ENCODE measurements around the gene TMED8.
"Not testable (repeated sequence)": the region's sequence is repeated elsewhere in the genome, so short reads cannot be mapped to it uniquely, and the experiment has no call there.

The TMED8 gene

DNA sequence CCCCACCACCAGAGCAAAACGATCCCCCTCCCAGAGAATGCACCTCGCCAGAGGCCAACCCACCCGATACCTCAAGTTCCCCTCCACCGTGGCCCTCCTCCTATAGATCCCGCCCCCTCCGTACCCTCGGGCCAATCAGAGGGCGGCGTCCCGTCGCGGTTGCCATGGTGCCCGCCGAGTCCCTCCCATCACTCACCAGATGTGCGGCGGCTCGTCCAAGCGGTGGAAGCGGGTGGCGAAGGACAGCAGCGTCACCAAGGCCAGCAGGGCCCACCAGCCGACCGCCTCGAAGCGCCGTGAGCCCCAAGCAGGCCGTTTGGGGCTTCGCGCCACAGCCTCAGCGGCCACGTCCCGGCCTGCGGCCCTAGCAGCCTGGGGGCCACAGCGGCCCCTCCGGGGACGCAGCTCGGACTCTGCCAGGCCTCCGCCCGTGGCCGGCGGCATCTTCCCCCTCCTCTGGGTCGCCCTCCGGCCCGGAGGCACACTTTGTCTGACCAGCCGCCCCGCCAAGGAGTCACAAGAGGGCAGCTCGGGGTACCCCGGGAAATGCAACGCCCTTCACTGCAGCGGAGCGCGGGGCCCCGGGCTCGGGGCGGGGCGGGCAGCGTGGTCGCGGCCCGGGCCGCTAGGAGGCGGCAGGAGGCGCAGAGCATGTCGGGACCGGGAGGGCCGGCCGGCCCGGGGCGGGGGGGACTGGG lies 56.5 kb downstream of the TMED8 start, which contains the start of gene POMT2:
Gene POMT2 (minus strand): TSS at position 646 of the 698 bp plus-strand sequence. CDS start 202 bp downstream, at position 444.
- DNase-seq: peak; percentile 58

DNA sequence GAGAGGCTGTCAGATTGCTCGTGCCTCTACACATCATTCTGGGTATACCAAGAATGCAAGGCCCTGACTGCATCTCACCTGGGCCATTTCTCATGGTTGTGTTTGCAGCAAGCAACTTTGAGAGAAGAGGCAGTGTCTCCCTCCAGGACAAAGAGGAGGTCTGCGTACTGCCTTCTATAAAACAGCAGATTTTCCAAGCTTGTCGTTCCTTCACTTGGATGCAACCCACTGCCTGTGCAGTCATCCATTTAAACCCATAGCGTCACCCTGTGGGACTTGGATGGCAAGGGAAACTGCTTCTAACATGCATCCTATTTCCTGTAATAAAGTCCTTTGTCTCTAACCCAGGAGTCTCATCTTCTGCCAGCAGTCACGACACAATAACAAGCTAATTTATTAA lies 57.5 kb downstream of the TMED8 start:
- peak; percentile 58 for DNase-seq

DNA sequence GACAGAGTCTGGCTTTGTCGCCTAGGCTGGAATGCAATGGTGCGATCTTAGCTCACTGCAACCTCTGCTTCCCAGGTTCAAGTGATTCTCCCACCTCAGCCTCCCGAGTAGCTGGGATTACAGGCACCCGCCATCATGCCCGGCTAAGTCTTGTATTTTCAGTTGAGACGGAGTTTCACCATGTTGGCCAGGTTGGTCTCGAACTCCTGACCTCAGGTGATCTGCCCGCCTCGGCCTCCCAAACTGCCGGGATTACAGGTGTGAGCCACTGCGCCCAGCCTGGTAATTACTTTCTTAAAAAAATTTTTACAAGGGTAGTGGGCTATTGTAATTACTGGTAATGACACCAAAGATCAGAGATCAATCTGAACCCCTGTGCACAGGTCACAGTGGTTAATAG lies 58.1 kb downstream of the TMED8 start:
- DNase-seq: not testable (repeated sequence)

DNA sequence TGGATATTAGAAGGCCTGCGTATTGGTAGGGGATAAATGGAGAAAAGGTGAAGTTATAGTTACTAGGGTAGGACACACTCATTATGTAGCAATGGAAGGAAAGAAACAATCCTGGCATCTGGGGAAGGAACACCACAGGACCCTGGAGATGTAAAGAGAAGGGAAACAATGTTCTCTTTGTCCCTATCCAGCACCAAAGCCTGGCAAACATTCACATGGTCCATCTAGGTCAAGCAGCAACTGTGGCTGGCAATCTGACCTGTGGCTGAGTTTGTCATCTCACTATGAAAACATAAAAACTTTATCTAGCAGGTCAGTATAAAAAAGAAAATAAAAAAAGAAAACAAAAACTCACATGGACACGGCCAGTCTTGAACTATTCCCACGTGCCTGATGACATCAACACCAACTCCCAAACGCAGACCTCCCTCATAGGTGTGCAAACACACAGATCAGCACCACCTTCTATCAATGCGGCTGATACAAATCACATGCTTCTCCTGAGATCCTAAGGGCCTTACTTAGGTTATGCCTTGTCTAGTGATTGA lies 58.8 kb downstream of the TMED8 start:
- DNase-seq: no peak

DNA sequence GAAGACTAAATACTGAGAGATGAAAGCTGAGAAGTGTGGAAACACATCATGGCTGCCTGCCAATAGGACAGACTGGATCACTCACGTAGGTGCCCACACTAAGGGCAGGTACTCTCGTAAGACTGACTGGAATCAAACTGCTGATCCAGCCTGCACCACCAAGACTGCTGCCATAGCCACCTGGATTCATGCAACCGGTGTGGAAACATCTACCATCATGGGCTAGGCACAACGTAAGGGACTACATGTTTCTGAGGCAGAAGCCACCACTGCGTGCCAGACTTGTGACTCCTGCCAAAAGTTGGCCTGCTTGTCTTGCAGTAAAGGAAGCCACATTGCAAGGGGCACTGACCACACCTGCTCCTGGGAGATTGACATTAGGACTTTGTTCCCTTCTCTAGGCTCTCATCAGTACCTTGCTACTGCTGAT lies 60.0 kb downstream of the TMED8 start:
- no peak for DNase-seq

DNA sequence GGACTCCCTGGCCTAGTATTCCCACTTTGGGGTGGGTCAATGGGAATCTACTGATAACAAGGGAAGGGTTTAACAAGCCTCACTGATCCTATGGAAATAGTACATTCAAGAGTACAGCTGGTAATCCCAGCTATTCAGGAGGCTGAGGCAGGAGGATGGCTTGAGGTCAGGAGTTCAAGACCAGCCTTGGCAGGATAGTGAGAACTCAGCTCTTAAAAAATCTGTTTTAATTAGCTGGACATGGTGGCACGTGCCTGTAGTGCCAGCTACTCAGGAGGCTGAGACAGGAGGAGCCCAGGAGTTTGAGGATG lies 60.7 kb downstream of the TMED8 start:
- DNase-seq: no peak

DNA sequence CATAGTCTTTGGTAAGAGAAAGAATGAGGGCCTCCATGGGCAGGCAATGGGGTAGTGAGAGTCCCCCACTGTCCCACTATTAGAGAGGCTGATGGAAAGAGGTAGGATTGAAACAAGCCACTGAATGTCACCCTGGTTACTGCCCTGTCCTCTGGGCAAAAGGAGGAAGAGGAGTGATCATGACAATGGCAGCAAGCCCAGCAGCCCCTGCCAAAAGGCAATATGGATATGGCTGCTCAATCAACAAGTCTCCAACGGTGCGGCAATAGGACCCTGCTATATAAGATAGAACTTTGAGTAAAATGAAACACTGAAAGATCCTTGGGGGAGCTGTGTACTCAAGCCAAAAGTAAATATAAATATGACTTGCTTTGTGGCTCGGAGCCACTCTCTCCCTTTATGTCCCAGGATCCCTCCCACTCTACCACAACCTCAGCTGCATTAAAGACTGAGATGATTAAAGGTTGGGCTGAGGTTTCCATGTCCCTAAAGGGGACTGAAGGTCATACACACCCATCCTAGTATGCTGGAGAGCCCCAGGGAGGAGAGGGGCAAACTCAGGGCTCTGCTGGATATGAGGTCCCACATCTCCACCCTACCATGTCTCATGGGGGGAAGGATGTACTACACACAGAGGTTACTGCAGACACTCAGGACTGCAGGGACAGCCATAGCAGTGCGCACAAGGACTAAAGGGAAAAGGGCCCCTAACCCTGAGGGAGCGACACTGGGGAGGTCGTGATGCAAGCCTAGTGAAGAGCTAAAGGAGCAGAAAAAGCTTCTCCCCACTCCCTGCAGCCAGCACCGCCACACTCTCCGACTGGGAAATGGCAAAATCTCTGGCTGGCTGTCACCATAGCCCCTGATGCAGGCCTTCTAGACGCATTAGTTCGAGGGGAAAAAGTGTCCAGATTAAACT lies 62.1 kb downstream of the TMED8 start:
- no peak for DNase-seq

DNA sequence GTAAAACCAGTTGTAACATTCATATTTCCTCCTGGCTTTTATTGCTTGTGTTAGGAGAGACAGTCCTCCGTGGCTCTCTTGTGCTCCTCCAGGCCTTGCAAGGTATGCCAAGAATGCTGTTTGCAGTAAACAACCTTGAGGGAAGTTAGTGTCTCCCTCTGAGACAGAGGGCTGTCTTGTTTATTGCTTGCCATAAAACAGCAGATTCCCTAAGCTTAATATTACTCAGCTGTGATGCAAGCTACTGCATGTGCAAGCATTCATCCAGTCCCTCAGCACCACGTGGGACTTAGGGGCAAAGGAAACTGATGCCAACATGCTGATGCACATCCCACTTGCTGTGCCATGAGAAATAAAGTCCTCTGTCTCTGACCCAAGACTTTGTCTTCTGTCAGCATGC lies 62.9 kb downstream of the TMED8 start:
- peak; percentile 29 for DNase-seq

DNA sequence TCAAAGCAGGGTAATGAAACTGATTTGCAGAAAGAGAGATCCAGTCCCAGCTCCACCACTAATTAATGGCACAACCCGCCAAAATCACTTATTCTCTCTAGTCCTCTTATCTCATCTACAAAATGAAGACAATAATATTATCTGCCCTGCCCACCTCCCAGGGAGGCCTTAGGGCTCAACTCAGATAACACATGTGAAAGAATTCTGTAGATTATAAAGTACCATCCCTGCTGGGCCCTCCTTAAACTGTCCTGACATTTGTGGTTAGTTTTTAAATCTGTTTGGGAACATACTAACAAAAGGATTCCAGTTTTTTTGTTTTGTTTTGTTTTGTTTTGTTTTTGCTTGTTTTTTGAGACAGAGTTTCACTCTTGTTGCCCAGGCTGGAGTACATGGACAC lies 63.5 kb downstream of the TMED8 start:
- DNase-seq: no peak

DNA sequence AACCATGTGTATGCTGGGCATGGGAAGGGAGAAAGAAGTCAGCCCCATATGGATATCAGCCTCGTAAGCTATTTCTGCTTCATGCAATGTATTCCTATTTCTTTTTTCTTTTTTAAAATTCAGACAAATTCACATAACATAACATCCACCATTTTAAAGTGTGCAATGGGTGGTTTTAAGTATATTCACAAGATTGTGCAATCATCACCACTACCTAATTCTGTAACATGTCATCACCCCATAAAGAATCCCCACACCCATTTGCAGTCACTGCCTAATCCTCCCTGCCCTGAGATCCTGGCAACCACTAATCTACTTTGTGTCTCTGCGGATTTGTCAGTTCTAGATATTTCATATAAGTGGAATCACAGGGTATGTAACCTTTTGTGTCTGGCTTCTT lies 65.7 kb downstream of the TMED8 start:
- no peak for DNase-seq

DNA sequence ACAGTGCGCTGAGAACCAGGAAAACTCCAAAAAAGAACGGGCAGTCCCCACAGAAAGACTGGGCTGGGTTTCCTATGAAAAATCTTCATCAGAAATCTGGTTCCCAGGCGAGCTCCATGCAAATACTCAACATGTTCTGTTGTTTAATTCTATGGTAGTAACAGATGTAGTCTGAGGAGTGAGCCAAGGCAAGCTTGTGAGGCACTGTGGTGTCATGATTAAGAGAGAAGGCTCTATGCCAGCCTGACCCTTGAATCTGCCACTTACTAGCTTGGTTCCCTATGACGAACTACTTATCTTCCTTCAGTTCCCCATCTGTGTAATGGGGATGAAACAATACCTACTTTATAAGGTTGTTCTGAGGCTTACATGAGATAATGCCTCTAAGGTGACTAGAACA lies 66.9 kb downstream of the TMED8 start:
- DNase-seq: no peak

DNA sequence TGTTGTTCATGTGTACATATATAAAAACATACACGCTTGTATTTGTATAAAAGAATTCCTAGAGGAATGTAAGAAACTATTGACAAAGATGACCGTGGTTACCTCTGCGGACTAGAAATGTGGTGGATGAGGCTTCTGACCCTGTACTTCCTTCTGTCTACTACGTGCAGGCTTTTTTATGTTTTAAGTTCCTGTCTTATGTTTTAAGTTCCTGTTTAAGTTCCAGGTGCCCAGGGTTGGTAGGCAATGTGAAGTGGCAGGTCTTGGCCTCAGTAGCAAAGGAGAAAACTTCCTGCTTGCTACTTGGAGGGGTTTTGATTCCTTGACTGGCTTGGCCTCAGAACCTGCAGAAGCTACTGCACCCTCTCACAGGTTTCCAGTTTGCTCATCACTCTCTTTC lies 67.8 kb downstream of the TMED8 start:
- DNase-seq: no peak

DNA sequence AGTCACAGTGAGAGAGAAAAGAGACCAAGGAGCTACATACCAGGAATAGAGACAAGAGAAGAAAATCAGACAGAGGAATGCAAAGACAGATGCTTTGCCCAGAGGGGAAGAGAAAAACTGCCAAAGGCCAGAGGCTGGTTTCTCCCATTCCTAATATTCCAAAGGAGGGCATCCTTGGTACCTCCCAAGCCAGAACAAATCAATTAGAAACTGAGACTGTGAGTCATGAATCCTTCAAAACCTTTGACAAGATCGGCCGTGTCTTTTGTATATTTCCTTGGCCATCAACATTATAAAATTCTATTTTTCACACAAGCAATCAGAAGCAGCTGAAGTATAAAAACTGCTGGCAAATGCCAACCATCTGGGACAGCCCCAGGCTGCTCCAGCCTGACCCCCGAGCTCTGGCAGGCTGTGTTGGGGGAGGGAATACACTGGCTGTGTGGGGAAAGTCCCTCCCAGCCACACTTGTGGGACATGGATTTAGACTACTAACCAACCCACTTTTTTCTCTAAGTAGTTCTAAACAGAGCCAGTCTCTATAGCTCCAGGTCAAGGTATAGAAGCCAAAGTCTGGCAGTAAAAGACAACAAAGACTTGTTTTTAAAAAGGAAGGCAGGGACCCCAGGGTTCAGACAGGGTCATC lies 69.9 kb downstream of the TMED8 start:
- no peak for DNase-seq

DNA sequence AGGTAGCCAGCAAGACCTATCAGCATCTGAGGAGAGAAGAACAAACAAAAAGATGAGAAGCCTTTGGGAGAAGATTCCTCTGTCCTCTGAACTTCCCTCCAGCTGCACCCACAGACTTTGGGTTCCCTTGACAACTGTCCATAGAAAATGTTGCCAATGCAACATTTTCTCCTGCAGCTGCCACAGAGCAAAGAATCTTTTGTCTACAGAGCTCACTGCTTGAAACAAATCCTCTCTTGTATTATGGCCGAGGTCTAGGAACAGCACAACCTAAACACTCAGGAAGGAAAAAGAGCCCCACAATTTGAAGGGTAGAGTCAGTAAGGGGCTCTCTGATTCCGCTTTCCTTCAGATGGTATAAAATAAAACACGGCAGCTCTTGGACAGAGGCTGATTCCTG lies 70.5 kb downstream of the TMED8 start:
- no peak for DNase-seq

DNA sequence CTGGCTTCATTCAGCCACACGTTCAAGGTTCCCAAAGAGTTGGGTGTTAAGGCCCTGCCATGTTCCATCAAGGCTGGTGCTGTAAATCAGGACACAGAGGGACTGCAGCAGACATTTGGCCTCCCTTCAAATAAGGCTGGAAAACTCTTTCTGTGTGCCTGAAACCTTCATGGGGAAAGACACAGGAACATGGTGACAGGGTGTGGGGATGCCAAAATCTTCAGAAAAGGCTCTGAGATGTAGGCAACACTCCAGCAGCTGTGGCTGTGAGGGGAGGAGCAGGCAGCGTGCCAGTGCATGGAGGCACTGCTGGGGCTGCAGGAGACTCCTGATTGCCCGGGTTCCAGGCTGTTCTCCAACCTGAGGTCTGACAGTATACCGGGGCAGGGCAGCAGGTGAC lies 71.2 kb downstream of the TMED8 start:
- DNase-seq: no peak

DNA sequence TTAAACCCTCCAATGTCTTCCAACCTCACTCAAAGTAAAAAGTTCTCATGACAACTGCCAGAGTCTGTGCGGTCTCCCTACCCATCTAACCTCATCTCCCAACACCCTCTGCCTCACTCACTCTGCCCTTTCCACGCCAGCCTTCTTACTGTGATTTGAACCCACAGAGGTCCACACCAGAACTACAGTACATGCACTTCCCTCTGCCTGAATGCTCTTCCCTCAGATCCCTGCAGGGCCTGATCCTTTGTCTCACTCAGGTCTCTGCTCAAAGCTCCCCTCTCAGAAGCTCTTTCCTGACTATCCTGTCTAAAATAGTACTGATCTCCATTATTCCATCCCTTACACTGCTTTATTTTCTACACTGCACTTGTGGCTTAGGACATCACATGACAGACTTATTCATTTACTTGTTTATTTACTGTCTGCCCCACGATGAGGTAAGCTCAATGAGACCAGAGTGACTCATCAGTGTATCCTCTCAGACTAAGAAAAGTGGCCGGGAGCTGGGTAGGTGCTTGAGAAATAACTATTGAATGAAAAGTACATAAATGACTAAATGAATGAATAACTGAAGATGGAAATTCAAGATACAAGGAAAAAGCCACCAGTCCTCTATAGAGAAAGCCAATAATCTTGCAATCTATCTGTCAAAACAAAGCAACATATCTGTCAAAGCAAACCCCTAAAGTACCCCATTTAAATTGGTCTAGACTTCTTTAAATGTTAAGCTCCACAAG lies 73.3 kb downstream of the TMED8 start:
- DNase-seq: peak; percentile 93

DNA sequence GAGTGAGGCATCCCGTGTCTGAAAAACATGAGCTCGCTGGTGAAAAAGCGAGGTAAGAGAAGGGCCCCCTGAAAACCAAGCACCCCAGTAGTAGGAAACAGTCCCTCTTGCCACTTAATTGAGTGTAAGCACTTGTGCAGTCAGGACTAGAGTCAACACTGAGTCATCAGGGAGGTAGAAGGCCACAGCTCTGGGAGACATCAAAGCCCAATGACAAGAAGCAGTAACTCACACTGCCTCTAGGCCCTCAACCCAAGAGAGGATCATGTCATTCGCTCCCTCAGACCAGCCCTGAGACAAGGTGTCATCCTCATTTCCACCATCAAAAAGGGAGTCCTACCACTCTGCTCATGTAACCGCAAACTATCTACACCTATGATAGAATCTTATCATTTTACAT lies 74.0 kb downstream of the TMED8 start:
- peak; percentile 59 for DNase-seq

DNA sequence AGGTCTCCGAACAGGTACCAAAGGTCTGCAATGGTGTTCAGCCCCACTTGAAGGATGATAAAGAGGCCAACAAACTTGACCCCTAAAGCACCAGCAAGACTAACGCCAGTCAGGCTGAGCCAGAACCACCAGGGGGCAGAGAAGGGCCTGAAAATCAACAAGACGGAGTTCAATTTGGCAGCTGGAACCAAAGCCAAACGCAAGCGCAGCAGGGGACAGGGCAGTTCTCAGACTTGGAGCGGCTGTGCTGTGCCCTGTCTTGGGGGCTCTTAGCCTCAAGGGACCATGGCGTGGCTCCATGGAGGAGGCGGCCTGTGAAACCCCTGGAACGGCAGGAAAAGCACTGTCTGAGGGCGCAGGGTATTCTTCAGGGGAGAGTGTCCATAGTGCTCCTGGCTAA lies 75.8 kb downstream of the TMED8 start:
- DNase-seq: peak; percentile 39

DNA sequence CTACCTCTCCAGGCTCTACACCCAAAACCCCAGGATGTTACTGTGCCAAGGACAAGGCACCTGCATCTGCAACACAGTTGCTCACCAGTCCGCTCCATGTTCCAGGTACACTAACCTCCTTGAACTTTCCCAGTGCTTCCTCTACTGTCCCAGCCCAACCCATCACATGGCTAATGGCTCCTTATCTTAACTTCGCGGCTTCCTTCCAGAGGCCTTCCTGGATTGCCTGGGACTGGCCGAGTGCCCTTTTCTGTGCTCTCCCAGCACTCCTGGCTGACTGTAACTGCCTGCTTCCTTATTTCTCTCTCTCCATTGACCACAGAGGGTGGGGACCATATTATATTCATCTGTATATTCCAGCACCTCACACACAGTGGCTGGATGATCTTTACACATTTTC lies 77.1 kb downstream of the TMED8 start:
- no peak for DNase-seq

DNA sequence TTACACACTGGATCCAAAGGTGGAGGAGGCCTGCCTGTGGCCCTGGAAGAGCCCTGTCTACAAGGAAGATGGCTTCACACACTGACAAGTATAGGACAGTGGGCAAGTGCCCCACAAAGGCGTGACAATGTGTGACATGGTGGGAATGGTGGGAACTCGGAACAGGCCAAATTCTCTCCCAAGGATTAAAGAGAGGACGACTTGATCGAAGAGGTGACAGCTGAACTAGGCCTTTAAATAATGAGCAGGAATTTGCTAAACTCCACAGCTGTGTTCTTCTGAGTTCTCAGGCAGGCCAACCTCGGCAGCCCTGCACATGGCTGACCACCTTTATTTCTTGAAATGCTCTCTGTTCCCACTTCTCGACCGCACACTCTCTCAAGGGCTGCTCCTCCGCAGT lies 80.0 kb downstream of the TMED8 start:
- DNase-seq: no peak

DNA sequence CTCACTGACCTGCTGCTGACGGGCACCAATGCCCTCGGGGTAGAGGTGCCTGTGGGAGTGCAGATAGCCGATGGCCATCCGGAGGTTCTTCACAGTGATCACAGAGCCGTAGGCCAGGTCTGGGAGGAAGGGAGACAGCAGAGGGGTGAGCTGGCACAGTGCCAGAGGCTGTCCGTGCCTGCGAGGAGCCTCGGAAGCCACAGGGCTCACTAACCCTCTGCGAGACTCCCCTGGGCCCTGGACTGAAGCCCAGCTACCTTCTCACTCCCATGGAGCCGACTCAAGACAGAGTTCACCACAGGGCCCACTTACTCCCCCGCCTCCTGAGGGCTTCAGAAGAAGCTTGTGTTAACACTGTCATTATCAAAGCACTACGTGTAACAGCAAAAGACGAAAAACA lies 80.7 kb downstream of the TMED8 start:
- DNase-seq: peak; percentile 41

DNA sequence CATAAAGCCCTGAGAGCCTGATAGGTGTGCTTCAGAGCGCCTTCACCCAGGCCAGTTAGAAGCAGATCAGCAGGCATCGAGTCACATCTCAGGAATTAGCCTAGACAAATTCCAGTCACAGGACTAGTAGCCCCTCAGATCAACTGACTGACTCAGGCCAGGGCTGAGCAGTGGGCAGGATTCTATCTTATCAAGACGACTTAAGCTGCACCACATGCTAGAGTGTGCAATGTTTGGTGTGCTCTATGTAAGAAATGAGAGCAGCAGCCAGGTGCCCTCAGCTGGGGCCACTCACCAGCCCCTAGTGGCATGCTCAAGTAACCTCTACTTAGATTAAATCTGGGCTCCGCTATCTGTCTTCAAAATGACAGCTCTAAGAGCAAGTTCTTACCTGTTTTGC lies 86.2 kb downstream of the TMED8 start:
- no peak for DNase-seq

DNA sequence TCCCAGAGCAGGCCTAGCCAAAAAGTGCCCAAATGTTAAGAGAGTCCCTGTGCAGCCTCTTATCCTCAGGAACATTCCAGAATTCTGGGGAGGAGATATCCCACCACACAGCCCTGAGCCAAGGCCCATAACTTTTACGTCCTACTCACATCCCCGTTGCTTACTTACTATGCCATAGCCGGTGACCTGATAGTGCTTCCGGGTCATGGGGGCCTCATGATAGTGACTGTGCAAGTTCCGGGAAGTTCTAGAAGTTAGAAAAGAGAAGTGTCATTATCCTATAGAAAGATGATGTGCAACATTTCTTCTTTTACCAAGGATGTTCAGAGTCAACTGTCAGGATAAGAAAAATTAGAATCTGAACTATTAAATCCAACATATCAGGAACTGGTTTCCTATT lies 90.3 kb downstream of the TMED8 start:
- DNase-seq: no peak
